HG02973 (cell line): Measurements from ENCODE around the gene GOLM1.

Source experiments
- ATAC-seq: cut with Tn5 transposase; IDR thresholded peaks from one replicate; pipeline ENCODE4 v1.9.1; 2021; ENCODE audit warnings: moderate library complexity; ENCODE audit not compliant: unreplicated experiment

Gene GOLM1

DNA sequence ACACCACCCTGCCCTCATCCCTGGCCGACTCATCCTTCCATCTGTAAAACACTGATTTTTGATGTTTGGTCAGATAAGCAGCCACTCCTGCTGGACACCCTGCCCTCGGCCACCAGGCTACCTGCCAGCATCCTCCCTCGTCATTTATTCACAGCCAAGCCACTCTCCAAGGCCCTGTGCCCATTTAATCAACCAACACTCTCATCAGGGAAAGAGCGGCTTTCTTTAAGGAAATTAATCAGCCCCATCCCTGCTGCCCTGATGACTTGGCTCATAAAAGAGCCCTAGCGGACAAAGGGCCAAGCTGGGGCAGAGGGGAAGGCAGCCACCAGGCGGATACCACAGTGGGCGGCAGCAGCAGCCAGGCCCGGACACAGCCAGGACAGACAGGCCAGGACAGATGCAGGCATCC is 52.4 kb downstream of the GOLM1 start:
- no peak for ATAC-seq

GRCh38 chr9:86046071-86046636 is 53.2 kb downstream of the GOLM1 start:
- ATAC-seq: no peak

GRCh38 chr9:86045654-86046053 is 53.7 kb downstream of the GOLM1 start:
- no peak for ATAC-seq

DNA sequence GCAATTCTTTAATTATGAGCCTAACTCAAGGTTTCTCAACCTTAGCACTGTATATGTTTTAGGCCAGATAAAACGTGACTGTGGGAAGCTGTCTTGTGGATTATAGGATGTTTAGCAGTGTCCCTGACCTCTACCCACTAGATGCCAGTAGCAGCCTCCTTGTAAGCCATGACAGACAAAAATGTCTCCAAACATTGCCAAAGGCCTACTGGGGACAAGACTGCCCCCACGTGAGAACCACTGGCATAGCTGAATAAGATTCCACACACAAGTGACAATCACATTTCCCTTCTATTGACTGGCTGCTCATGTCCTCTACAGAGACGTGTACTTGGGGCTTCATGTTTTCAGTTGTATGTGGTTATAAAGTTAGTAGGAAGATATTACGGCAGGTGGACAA is 55.4 kb downstream of the GOLM1 start:
- no peak for ATAC-seq

- ATAC-seq: no peak
Measured at GRCh38 chr9:86043586-86043985, 55.8 kb downstream of the GOLM1 start.

- ATAC-seq: no peak
Measured at GRCh38 chr9:86042199-86042978, 57.0 kb downstream of the GOLM1 start.

DNA sequence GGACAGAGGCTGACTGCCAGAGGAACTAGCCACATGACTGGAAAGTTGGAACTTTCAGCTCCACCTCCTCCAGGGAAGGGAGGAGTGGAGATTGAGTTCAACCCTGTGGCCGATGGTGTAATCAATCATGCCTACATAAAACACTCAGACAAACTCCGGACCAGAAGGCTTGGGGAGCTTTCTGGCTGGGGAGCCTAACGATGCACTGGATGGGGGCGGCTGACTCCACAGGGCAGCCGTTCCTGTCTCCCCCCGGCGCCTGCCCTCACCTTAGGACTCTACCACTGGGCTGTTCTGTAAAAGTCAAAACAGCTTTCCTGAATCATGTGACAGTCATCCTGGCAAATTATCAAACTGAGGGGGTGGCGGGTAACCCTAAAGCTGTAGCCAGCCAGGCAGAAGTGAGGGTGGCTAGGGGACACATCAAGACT is 58.0 kb downstream of the GOLM1 start:
- ATAC-seq: no peak

DNA sequence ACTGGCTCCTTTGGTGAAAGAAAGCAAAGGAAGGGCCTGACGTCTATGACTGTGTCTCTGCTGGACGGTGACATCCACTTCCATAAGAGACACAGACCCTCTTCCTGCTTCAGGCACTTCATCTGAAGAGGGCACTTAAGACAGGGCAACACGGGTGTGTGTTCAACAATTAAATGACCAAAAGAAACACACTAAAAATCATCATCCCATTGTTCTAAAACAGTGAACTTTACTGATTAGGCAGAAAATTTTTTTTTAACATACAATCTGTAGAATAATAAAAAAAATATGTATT is 58.5 kb downstream of the GOLM1 start:
- no peak for ATAC-seq

DNA sequence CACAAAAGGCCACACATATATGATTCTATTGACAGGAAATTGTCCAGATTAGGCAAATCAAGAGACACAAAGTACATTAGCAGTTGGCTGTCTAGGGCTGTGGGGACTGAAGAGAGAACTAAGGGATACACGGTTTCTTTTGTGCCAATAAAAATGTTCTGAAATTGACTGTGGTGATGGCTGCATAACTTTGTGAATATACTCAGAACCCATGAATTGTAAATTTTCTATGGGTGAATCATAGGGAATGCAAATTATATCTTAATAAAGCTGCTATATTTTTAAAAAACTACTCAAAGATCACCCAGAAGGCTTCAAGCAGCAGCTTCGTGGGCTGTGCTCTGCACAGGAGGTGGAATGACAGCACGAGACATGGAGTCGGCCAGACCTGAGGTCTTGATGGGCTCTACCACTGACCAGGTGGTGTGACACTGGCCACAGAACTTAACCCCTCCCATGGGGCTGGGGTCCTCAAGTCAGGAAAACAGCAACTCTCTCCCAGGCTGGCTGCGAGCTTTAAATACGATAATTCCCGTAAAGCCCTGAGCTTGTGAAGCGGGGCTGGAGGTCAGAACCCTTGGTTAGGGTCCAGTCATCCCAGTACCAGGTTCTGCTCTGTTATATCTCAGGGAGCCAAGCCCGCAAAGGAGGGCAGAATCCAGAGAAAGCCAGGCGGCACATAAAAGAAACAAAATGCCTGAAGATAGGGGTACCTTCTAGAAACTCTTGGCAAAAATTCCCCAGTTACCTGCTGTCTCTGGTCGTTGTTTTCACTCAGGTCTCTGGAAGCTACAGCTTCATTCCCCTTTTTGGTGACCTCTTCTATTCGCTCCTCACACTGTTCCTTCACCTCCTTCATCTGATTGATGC is 59.1 kb downstream of the GOLM1 start:
- ATAC-seq: no peak

GRCh38 chr9:86036555-86036954 is 62.8 kb downstream of the GOLM1 start:
- ATAC-seq: no peak

DNA sequence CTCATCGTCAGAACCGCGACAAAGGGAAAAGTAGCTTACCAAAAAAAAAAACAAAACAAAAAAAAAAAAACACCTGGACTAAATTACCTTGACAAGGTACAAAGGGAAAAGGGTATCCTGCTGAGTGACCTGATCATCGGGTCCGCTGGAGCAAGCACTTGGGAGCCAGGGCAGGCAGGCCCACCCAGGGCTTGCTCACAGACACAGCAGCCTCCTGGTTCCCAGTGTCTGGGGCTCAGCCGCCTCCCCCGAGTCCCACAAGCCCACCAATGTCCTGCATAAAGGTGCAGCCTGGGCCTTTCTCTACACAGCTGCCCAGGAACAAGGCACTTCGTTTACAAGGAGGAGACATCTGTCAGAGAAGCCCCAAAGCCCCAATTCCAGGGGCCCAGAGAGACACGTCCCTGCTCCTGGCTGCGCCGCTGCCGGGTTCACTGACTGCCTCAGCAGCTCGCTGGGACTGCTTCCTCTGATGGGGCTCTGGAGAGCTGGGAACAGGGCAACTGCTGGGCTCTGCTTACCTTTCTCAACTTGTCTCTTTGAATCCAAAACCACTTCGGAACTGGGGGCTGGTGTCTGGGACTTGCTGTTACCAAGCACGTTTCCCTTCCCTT is 63.4 kb downstream of the GOLM1 start:
- no peak for ATAC-seq

DNA sequence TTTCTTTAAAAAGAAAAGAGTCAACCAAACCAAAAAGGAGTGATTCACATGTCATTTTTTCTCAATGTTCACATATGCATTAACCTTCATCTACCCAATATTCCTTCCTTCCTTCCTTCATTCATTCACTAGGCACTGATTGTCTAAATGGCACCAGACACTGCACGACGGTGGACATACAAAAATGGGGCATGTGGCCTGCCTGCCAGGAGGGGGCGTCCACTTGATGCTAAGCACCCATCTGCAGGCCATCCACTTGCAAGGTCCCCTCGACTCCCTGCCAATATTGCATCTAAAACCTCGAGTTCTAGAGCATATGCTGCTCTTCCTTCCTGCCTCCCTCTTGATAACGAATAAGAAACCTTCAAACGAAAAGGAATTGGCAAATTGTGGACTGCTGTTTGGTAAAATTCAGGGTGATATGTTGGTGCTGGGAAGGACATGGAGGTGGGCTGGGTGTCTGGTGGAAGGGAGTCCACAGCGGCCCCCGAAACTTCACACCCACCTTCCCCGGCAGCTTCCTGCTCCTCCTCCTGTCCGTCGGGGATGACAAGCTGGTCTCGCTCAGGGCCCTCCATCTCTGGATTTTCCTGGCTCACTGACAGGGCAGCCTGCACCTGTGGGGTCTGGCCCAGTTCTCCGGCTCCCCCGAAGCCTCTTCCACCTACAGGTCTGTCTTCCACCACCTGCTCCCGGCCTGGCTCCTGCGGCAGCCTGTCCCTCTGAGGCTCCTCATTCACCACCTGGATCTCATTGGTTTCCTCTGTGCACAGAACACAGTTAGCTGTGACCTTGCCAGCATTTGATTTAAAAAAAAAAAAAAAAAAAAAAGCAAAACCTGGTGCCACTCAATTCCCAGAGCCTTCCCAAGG is 64.3 kb downstream of the GOLM1 start:
- no peak for ATAC-seq

GRCh38 chr9:86027767-86028166 is 71.6 kb downstream of the GOLM1 start:
- ATAC-seq: no peak

- no peak for ATAC-seq
Measured at GRCh38 chr9:86022687-86023266, 76.6 kb downstream of the GOLM1 start.

GRCh38 chr9:86021166-86021565 is 78.2 kb downstream of the GOLM1 start:
- no peak for ATAC-seq

DNA sequence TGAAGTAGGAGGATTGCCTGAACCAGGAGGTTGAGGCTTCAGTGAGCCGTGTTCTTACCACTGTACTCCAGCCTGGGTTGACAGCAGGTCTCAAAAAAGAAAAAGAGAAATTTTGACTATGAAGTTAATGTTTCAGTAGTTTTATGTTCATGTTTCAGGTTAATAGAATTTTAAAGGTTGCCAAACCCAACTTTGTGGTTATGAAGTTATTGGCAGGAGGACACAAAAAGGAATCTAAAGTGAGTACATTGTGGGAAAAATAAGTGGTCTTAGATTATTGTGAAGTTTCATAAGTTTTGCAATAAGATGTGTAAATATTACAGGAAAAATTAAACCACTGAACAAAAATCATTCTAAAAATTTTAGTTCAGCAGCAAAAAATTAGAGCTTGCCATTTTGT is 78.6 kb downstream of the GOLM1 start:
- ATAC-seq: no peak

GRCh38 chr9:86009133-86009532 is 90.2 kb downstream of the GOLM1 start:
- no peak for ATAC-seq

DNA sequence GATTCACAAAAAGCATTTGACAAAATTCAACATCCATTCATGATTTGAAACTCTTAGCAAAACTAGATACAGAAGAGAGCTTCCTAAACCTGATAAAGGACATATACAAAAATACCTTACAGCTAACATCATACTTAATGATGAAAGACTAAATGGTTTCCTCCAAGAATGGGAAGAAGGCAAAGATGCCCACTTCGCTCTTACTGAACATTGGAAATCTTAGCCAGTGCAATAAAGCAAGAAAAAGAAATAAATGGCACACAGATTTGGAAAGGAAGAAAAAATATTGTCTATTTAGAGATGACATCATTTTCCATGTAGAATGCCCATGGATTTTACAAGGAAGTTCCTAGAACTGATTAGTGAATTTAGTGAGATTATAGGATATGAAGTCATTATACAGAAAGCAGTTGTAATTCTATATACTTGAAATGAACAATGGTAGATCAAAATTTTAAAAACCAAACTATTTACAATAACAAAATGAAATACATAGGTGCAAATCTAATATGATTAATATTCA is 94.0 kb downstream of the GOLM1 start:
- no peak for ATAC-seq

GRCh38 chr9:85995599-85995998 is 103.8 kb downstream of the GOLM1 start:
- ATAC-seq: no peak

GRCh38 chr9:85995097-85995496 is 104.3 kb downstream of the GOLM1 start:
- ATAC-seq: no peak
